ENCODE measurements around the gene GORASP1.

DNA sequence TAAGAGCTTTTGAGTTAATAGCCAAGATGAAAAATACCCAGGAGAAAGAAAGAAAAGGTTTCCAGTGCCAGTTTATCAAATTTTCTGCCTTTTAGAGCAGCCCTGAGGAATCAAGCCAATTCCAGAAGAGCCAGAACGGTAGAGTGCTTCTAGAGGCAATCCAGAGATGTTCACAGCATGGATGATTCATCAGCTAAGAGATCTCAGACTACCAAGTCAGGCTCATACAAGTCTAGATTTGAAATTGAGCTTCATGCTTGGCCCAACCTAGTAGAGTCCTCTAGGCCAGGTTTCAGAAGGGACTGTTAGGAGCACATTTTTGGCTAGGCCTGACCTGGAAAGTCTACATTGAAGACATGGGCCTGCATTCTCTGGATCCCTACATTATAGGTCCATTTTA, 40.1 kb downstream of the GORASP1 start:
- TF ChIP-seq, protein P1, sequence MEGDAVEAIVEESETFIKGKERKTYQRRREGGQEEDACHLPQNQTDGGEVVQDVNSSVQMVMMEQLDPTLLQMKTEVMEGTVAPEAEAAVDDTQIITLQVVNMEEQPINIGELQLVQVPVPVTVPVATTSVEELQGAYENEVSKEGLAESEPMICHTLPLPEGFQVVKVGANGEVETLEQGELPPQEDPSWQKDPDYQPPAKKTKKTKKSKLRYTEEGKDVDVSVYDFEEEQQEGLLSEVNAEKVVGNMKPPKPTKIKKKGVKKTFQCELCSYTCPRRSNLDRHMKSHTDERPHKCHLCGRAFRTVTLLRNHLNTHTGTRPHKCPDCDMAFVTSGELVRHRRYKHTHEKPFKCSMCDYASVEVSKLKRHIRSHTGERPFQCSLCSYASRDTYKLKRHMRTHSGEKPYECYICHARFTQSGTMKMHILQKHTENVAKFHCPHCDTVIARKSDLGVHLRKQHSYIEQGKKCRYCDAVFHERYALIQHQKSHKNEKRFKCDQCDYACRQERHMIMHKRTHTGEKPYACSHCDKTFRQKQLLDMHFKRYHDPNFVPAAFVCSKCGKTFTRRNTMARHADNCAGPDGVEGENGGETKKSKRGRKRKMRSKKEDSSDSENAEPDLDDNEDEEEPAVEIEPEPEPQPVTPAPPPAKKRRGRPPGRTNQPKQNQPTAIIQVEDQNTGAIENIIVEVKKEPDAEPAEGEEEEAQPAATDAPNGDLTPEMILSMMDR (IDR thresholded peaks at IDR 0.05), result no peak
- TF ChIP-seq POLR2A (IDR thresholded peaks at IDR 0.05), result no peak

Data from adrenal gland (tissue), 5 donors.